Measurements from ENCODE around the gene LIMCH1. TPM values are rescaled to one million over a fixed set of nuclear protein-coding genes. Genes with fewer than 3 reads are reported as not detected.

Gene LIMCH1
- total and polyA plus RNA-seq, 2 experiments from 2014 or later, result 10.6 to 13.3 TPM

- Histone ChIP-seq H4K20me1 (ENCODE audit: insufficient read depth, poor library complexity, severe bottlenecking) (no peaks in the 10 kb centered on the region), H3K27me3 (peaks cover 19% of the 10 kb centered on the region), H3K4me3 (no peak overlapping the region), H3K4me2 (no peak overlapping the region), H3K9me2 (replicated peaks; ENCODE audit: insufficient read depth) (no peaks in the 10 kb centered on the region), H2AFZ (no peak overlapping the region), H3K27ac (peak overlapping the region; percentile 7), H3K4me1 (ENCODE audit: insufficient read depth) (peaks cover 8% of the 10 kb centered on the region), H3K79me2 (no peaks in the 10 kb centered on the region), H3K9me3 (ENCODE audit: low read depth) (no peaks in the 10 kb centered on the region), H3K36me3 (replicated peaks; ENCODE audit: insufficient read depth, low read depth) (no peaks in the 10 kb centered on the region)
- TF ChIP-seq EZH2phosphoT487 (IDR thresholded peaks at IDR 0.05; ENCODE audit: low read depth, severe bottlenecking, unreplicated experiment) (no peak), EZH2 (IDR thresholded peaks at IDR 0.05; ENCODE audit: borderline replicate concordance) (no peak), CTCF (IDR thresholded peaks at IDR 0.05; ENCODE audit: poor library complexity) (no peak)
- DNase-seq (ENCODE audit: low spot score), result no peak
Observed at GRCh38 chr4:41643331-41643730, 105.4 kb downstream of the LIMCH1 start.

GRCh38 chr4:41644288-41644914 lies 106.4 kb downstream of the LIMCH1 start:
- 9% methylated on average over 41 of the region's 41 CpGs for WGBS (ENCODE audit: low lambda C conversion rate, missing lambda C conversion rate)
- H3K27ac ChIP-seq, result no peak overlapping the region
- no peaks in the 10 kb centered on the region for H3K79me2 ChIP-seq
- H3K9me3 ChIP-seq (ENCODE audit: low read depth), result no peaks in the 10 kb centered on the region
- H3K4me1 ChIP-seq (ENCODE audit: insufficient read depth), result peaks cover 8% of the 10 kb centered on the region
- H3K27me3 ChIP-seq, result peaks cover 19% of the 10 kb centered on the region
- TF ChIP-seq CTCF (IDR thresholded peaks at IDR 0.05; ENCODE audit: poor library complexity) (peak; percentile 93), EZH2phosphoT487 (IDR thresholded peaks at IDR 0.05; ENCODE audit: low read depth, severe bottlenecking, unreplicated experiment) (no peak)
- H3K4me3 ChIP-seq, result no peak overlapping the region
- H3K4me2 ChIP-seq, result peak overlapping the region; percentile 69
- peak overlapping the region; percentile 6 for H2AFZ ChIP-seq
- H3K36me3 ChIP-seq (replicated peaks; ENCODE audit: insufficient read depth, low read depth), result no peaks in the 10 kb centered on the region
- H3K9me2 ChIP-seq (replicated peaks; ENCODE audit: insufficient read depth), result no peaks in the 10 kb centered on the region
- H4K20me1 ChIP-seq (ENCODE audit: insufficient read depth, poor library complexity, severe bottlenecking), result no peaks in the 10 kb centered on the region
- DNase-seq (ENCODE audit: low spot score), result peak; percentile 84

GRCh38 chr4:41644915-41645295 lies 106.9 kb downstream of the LIMCH1 start:
- 79% methylated on average over 6 of the region's 6 CpGs for WGBS (ENCODE audit: low lambda C conversion rate, missing lambda C conversion rate)
- H3K4me2 ChIP-seq, result no peak overlapping the region
- no peaks in the 10 kb centered on the region for H3K9me2 ChIP-seq (replicated peaks; ENCODE audit: insufficient read depth)
- no peak for DNase-seq (ENCODE audit: low spot score)
- no peak for TF ChIP-seq EZH2 (IDR thresholded peaks at IDR 0.05; ENCODE audit: borderline replicate concordance)
- TF ChIP-seq CTCF (IDR thresholded peaks at IDR 0.05; ENCODE audit: poor library complexity), result no peak
- TF ChIP-seq EZH2phosphoT487 (IDR thresholded peaks at IDR 0.05; ENCODE audit: low read depth, severe bottlenecking, unreplicated experiment), result no peak
- peaks cover 8% of the 10 kb centered on the region for H3K4me1 ChIP-seq (ENCODE audit: insufficient read depth)
- no peak overlapping the region for H3K4me3 ChIP-seq
- H3K9me3 ChIP-seq (ENCODE audit: low read depth), result no peaks in the 10 kb centered on the region
- no peaks in the 10 kb centered on the region for H4K20me1 ChIP-seq (ENCODE audit: insufficient read depth, poor library complexity, severe bottlenecking)
- no peaks in the 10 kb centered on the region for H3K79me2 ChIP-seq
- H2AFZ ChIP-seq, result no peak overlapping the region
- no peak overlapping the region for H3K27ac ChIP-seq
- peaks cover 19% of the 10 kb centered on the region for H3K27me3 ChIP-seq
- no peaks in the 10 kb centered on the region for H3K36me3 ChIP-seq (replicated peaks; ENCODE audit: insufficient read depth, low read depth)

Data from hepatocyte (in vitro differentiated cells).